ENCODE data around the gene ERC2. TPM values are rescaled to one million over a fixed set of nuclear protein-coding genes. Genes with fewer than 3 reads are reported as not detected.

ERC2 gene
- total RNA-seq, 1 donor from 2014 or later: 0.35 TPM

- no peak overlapping the region for H3K27ac Mint-ChIP-seq (ENCODE audit: unreplicated experiment)
- TF ChIP-seq, protein P1, sequence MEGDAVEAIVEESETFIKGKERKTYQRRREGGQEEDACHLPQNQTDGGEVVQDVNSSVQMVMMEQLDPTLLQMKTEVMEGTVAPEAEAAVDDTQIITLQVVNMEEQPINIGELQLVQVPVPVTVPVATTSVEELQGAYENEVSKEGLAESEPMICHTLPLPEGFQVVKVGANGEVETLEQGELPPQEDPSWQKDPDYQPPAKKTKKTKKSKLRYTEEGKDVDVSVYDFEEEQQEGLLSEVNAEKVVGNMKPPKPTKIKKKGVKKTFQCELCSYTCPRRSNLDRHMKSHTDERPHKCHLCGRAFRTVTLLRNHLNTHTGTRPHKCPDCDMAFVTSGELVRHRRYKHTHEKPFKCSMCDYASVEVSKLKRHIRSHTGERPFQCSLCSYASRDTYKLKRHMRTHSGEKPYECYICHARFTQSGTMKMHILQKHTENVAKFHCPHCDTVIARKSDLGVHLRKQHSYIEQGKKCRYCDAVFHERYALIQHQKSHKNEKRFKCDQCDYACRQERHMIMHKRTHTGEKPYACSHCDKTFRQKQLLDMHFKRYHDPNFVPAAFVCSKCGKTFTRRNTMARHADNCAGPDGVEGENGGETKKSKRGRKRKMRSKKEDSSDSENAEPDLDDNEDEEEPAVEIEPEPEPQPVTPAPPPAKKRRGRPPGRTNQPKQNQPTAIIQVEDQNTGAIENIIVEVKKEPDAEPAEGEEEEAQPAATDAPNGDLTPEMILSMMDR (IDR thresholded peaks at IDR 0.05): no peak
- H3K36me3 Mint-ChIP-seq (ENCODE audit: unreplicated experiment): no peaks in the 10 kb centered on the region
- H3K4me1 Mint-ChIP-seq (ENCODE audit: unreplicated experiment): peaks cover 8% of the 10 kb centered on the region
- no peak for DNase-seq (ENCODE audit: extremely low spot score, unreplicated experiment)
- H3K4me3 Mint-ChIP-seq (ENCODE audit: unreplicated experiment): no peak overlapping the region
- peaks cover 8% of the 10 kb centered on the region for H3K27me3 Mint-ChIP-seq (ENCODE audit: unreplicated experiment)
- no peaks in the 10 kb centered on the region for H3K9me3 Mint-ChIP-seq (ENCODE audit: unreplicated experiment)
Observed at GRCh38 chr3:55716611-55717225, 751.5 kb downstream of the ERC2 start.

DNA sequence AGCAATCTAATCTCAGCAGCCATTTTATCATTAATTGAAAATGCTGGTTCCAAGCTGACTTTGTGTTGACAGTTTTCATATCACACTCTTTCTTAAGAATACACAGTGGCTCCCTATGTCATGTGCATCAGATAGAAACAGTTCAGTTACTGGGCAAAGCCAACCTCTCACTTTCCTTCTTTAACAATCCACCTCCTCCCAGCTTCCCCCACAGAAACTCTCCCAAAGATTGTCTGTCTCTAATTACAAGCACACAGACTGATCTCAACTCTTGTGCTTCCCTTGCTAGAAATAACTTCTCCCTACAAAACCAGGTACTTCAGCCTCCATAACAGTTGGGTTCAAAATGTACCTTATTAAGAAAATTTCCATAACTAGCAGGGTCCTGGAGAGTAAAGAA lies 752.2 kb downstream of the ERC2 start:
- Mint-ChIP-seq H3K27me3 (ENCODE audit: unreplicated experiment) (peaks cover 8% of the 10 kb centered on the region), H3K27ac (ENCODE audit: unreplicated experiment) (no peak overlapping the region), H3K4me3 (ENCODE audit: unreplicated experiment) (no peak overlapping the region), H3K4me1 (ENCODE audit: unreplicated experiment) (peaks cover 8% of the 10 kb centered on the region), H3K36me3 (ENCODE audit: unreplicated experiment) (no peaks in the 10 kb centered on the region), H3K9me3 (ENCODE audit: unreplicated experiment) (no peaks in the 10 kb centered on the region)
- DNase-seq (ENCODE audit: extremely low spot score, unreplicated experiment): no peak
- TF ChIP-seq, protein P1 (IDR thresholded peaks at IDR 0.05): no peak

GRCh38 chr3:55714057-55714456 lies 754.2 kb downstream of the ERC2 start:
- no peak overlapping the region for H3K27ac Mint-ChIP-seq (ENCODE audit: unreplicated experiment)
- no peaks in the 10 kb centered on the region for H3K36me3 Mint-ChIP-seq (ENCODE audit: unreplicated experiment)
- no peak overlapping the region for H3K4me3 Mint-ChIP-seq (ENCODE audit: unreplicated experiment)
- H3K4me1 Mint-ChIP-seq (ENCODE audit: unreplicated experiment): peaks cover 8% of the 10 kb centered on the region
- DNase-seq (ENCODE audit: extremely low spot score, unreplicated experiment): no peak
- TF ChIP-seq, protein P1 (IDR thresholded peaks at IDR 0.05): no peak
- peaks cover 8% of the 10 kb centered on the region for H3K27me3 Mint-ChIP-seq (ENCODE audit: unreplicated experiment)
- no peaks in the 10 kb centered on the region for H3K9me3 Mint-ChIP-seq (ENCODE audit: unreplicated experiment)

GRCh38 chr3:55711646-55712045 lies 756.6 kb downstream of the ERC2 start:
- Mint-ChIP-seq H3K4me1 (ENCODE audit: unreplicated experiment) (no peaks in the 10 kb centered on the region), H3K27ac (ENCODE audit: unreplicated experiment) (no peak overlapping the region)

GRCh38 chr3:55709411-55710012 lies 758.8 kb downstream of the ERC2 start:
- peaks cover 8% of the 10 kb centered on the region for H3K27me3 Mint-ChIP-seq (ENCODE audit: unreplicated experiment)
- no peak overlapping the region for H3K4me3 Mint-ChIP-seq (ENCODE audit: unreplicated experiment)
- TF ChIP-seq, protein P1 (IDR thresholded peaks at IDR 0.05): no peak
- no peaks in the 10 kb centered on the region for H3K36me3 Mint-ChIP-seq (ENCODE audit: unreplicated experiment)
- H3K4me1 Mint-ChIP-seq (ENCODE audit: unreplicated experiment): no peaks in the 10 kb centered on the region
- DNase-seq (ENCODE audit: extremely low spot score, unreplicated experiment): no peak
- H3K9me3 Mint-ChIP-seq (ENCODE audit: unreplicated experiment): no peaks in the 10 kb centered on the region
- H3K27ac Mint-ChIP-seq (ENCODE audit: unreplicated experiment): no peak overlapping the region

More at GRCh38 chr3:55711646-55712045, 756.6 kb downstream of the ERC2 start:
- DNase-seq (ENCODE audit: extremely low spot score, unreplicated experiment): no peak
- H3K27me3 Mint-ChIP-seq (ENCODE audit: unreplicated experiment): peaks cover 8% of the 10 kb centered on the region
- no peaks in the 10 kb centered on the region for H3K9me3 Mint-ChIP-seq (ENCODE audit: unreplicated experiment)
- H3K36me3 Mint-ChIP-seq (ENCODE audit: unreplicated experiment): no peaks in the 10 kb centered on the region
- no peak overlapping the region for H3K4me3 Mint-ChIP-seq (ENCODE audit: unreplicated experiment)
- TF ChIP-seq, protein P1 (IDR thresholded peaks at IDR 0.05): no peak
